Glutamatergic neuron (in vitro differentiated cells): ENCODE data around the gene RNF208. TPM values are rescaled to one million over a fixed set of nuclear protein-coding genes. Genes with fewer than 3 reads are reported as not detected.

ENCODE experiments used
- DNase-seq: peaks from one replicate; pipeline ENCODE4 v3.0.0; 2022
- H3K27ac Mint-ChIP-seq: one replicate; pipeline ENCODE4 v1.8.0; 2020; ENCODE audit warnings: mild to moderate bottlenecking, mixed read lengths, inconsistent platforms; ENCODE audit not compliant: unreplicated experiment
- H3K27me3 Mint-ChIP-seq: one replicate; pipeline ENCODE4 v1.8.0; 2020; ENCODE audit warnings: mild to moderate bottlenecking, moderate library complexity, mixed read lengths, inconsistent platforms; ENCODE audit not compliant: unreplicated experiment
- H3K36me3 Mint-ChIP-seq: one replicate; pipeline ENCODE4 v1.8.0; 2020; ENCODE audit warnings: mild to moderate bottlenecking, mixed read lengths, inconsistent platforms; ENCODE audit not compliant: unreplicated experiment
- H3K4me1 Mint-ChIP-seq: one replicate; pipeline ENCODE4 v1.8.0; 2020; ENCODE audit warnings: mild to moderate bottlenecking, low read depth, mixed read lengths, inconsistent platforms; ENCODE audit not compliant: unreplicated experiment
- H3K4me3 Mint-ChIP-seq: one replicate; pipeline ENCODE4 v1.8.0; 2020; ENCODE audit warnings: mild to moderate bottlenecking, mixed read lengths, inconsistent platforms; ENCODE audit not compliant: unreplicated experiment
- H3K9me3 Mint-ChIP-seq: one replicate; pipeline ENCODE4 v1.8.0; 2020; ENCODE audit warnings: mild to moderate bottlenecking, moderate library complexity, mixed read lengths, inconsistent platforms; ENCODE audit not compliant: unreplicated experiment
- CTCF ChIP-seq: fragments of 200-600 bp; sonication (generic); IDR thresholded peaks from one replicate; pipeline ENCODE4 v1.5.0; 2021; ENCODE audit not compliant: partially characterized antibody, unreplicated experiment
- total RNA-seq: library from RNA; stranded (reverse); fragmentation: NEBNext Ultra II Directional; extraction: Animal tissue kit (Norgen Biotek cat#: 25700); gene quantifications from one replicate; pipeline ENCODE4 v1.2.1, GENCODE V29; 2021; ENCODE audit not compliant: unreplicated experiment

The RNF208 gene
- total RNA-seq, 1 donor from 2014 or later, result 24.8 TPM

GRCh38 chr9:137237759-137238726 is 16.0 kb upstream of the RNF208 start:
- TF ChIP-seq CTCF, result no peak
- H3K4me1 Mint-ChIP-seq, result peaks cover 16% of the 10 kb centered on the region
- peak; percentile 59 for DNase-seq
- H3K4me3 Mint-ChIP-seq, result peak overlapping the region; percentile 46
- no peaks in the 10 kb centered on the region for H3K36me3 Mint-ChIP-seq
- H3K9me3 Mint-ChIP-seq, result peaks cover 5% of the 10 kb centered on the region
- no peak overlapping the region for H3K27ac Mint-ChIP-seq
- peaks cover 15% of the 10 kb centered on the region for H3K27me3 Mint-ChIP-seq

- no peak for DNase-seq
- Mint-ChIP-seq H3K27ac (no peak overlapping the region), H3K4me3 (no peak overlapping the region), H3K4me1 (peaks cover 9% of the 10 kb centered on the region), H3K9me3 (peaks cover 5% of the 10 kb centered on the region), H3K36me3 (no peaks in the 10 kb centered on the region), H3K27me3 (peaks cover 6% of the 10 kb centered on the region)
- TF ChIP-seq CTCF, result no peak
Measured at GRCh38 chr9:137236936-137237421, 14.9 kb upstream of the RNF208 start.

- no peaks in the 10 kb centered on the region for H3K36me3 Mint-ChIP-seq
- peak; percentile 99 for TF ChIP-seq CTCF
- H3K9me3 Mint-ChIP-seq, result peaks cover 5% of the 10 kb centered on the region
- peak; percentile 93 for DNase-seq
- peaks cover 9% of the 10 kb centered on the region for H3K4me1 Mint-ChIP-seq
- peaks cover 6% of the 10 kb centered on the region for H3K27me3 Mint-ChIP-seq
- no peak overlapping the region for H3K4me3 Mint-ChIP-seq
- H3K27ac Mint-ChIP-seq, result no peak overlapping the region
Measured at GRCh38 chr9:137236238-137236935, 14.3 kb upstream of the RNF208 start.

- Mint-ChIP-seq H3K27ac (no peak overlapping the region), H3K36me3 (no peaks in the 10 kb centered on the region), H3K4me1 (peaks cover 9% of the 10 kb centered on the region), H3K27me3 (peaks cover 3% of the 10 kb centered on the region), H3K9me3 (peaks cover 5% of the 10 kb centered on the region), H3K4me3 (no peak overlapping the region)
- no peak for DNase-seq
- no peak for TF ChIP-seq CTCF
Measured at GRCh38 chr9:137235424-137236237, 13.6 kb upstream of the RNF208 start.
